ENCODE measurements around the gene DAW1.

Gene DAW1

DNA sequence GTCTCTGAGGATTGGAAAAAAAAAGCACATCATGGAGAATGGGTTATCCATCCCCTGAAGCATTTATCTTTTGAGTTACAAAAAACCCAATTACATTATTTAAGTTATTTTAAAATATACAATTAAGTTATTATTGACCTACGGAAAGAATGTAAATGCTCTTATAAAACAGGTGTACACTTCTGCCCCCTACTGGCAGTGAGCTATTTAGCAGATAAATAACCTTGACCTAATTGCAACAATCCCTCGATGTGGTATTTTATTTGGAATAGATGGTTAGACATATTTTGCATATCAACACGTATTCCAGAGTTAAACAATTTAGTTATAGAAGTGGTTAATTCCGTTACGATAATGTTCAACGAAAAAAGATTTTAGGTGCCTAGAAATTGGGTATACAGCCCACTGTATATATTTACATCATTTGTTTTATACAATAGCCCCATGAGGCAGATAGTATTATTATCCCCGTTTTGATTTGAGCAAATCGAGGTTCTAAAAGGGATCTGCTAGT is 9.1 kb upstream of the DAW1 start:
- WGBS = 21% methylated on average over 2 of the region's 8 CpGs
- Histone ChIP-seq H3K9ac (ENCODE audit: low read depth, low read length) (no peak overlapping the region), H3K27me3 (ENCODE audit: insufficient read depth, low read length) (no peaks in the 10 kb centered on the region), H3K9me3 (ENCODE audit: insufficient read depth, low read depth, low read length) (no peaks in the 10 kb centered on the region), H3K27ac (ENCODE audit: low read depth, low read length) (no peak overlapping the region), H3K4me3 (ENCODE audit: low read length) (no peak overlapping the region), H3K4me1 (ENCODE audit: insufficient read depth, low read length) (peaks cover 18% of the 10 kb centered on the region; the same call in 1 of the 2 replicates), H3K36me3 (ENCODE audit: insufficient read depth, low read length) (no peaks in the 10 kb centered on the region)

GRCh38 chr2:227862741-227863588 is 8.5 kb upstream of the DAW1 start:
- WGBS = 64% methylated on average over 7 of the region's 7 CpGs
- Histone ChIP-seq H3K36me3 (ENCODE audit: insufficient read depth, low read length) (no peaks in the 10 kb centered on the region), H3K9me3 (ENCODE audit: insufficient read depth, low read depth, low read length) (no peaks in the 10 kb centered on the region), H3K4me3 (ENCODE audit: low read length) (no peak overlapping the region), H3K27ac (ENCODE audit: low read depth, low read length) (peak overlapping the region; percentile 56), H3K4me1 (ENCODE audit: insufficient read depth, low read length) (peaks cover 18% of the 10 kb centered on the region; the same call in 1 of the 2 replicates), H3K9ac (ENCODE audit: low read depth, low read length) (peak overlapping the region; percentile 18; the same call in 1 of the 2 replicates), H3K27me3 (ENCODE audit: insufficient read depth, low read length) (no peaks in the 10 kb centered on the region)

GRCh38 chr2:227864161-227864756 is 7.2 kb upstream of the DAW1 start:
- Histone ChIP-seq H3K27me3 (ENCODE audit: insufficient read depth, low read length) (no peaks in the 10 kb centered on the region), H3K9ac (ENCODE audit: low read depth, low read length) (no peak overlapping the region), H3K4me3 (ENCODE audit: low read length) (no peak overlapping the region), H3K27ac (ENCODE audit: low read depth, low read length) (no peak overlapping the region), H3K36me3 (ENCODE audit: insufficient read depth, low read length) (no peaks in the 10 kb centered on the region), H3K4me1 (ENCODE audit: insufficient read depth, low read length) (peaks cover 20% of the 10 kb centered on the region; the same call in 1 of the 2 replicates), H3K9me3 (ENCODE audit: insufficient read depth, low read depth, low read length) (no peaks in the 10 kb centered on the region)
- WGBS = 84% methylated on average over 9 of the region's 9 CpGs

- Histone ChIP-seq H3K27ac (ENCODE audit: low read depth, low read length) (no peak overlapping the region), H3K9me3 (ENCODE audit: insufficient read depth, low read depth, low read length) (no peaks in the 10 kb centered on the region), H3K36me3 (ENCODE audit: insufficient read depth, low read length) (no peaks in the 10 kb centered on the region), H3K4me3 (ENCODE audit: low read length) (no peak overlapping the region), H3K27me3 (ENCODE audit: insufficient read depth, low read length) (no peaks in the 10 kb centered on the region), H3K4me1 (ENCODE audit: insufficient read depth, low read length) (peaks cover 20% of the 10 kb centered on the region; the same call in 1 of the 2 replicates), H3K9ac (ENCODE audit: low read depth, low read length) (no peak overlapping the region)
- 93% methylated on average over 4 of the region's 4 CpGs for WGBS
These were observed 6.1 kb upstream of the DAW1 start for GRCh38 chr2:227865291-227865690.

- 92% methylated on average over 1 of the region's 2 CpGs for WGBS
- Histone ChIP-seq H3K4me1 (ENCODE audit: insufficient read depth, low read length) (peaks cover 27% of the 10 kb centered on the region), H3K4me3 (ENCODE audit: low read length) (no peak overlapping the region), H3K9ac (ENCODE audit: low read depth, low read length) (no peak overlapping the region), H3K9me3 (ENCODE audit: insufficient read depth, low read depth, low read length) (no peaks in the 10 kb centered on the region), H3K27ac (ENCODE audit: low read depth, low read length) (no peak overlapping the region), H3K27me3 (ENCODE audit: insufficient read depth, low read length) (peaks cover 3% of the 10 kb centered on the region; the same call in 1 of the 2 replicates), H3K36me3 (ENCODE audit: insufficient read depth, low read length) (no peaks in the 10 kb centered on the region)
These were observed 4.0 kb upstream of the DAW1 start for GRCh38 chr2:227867386-227867785.

DNA sequence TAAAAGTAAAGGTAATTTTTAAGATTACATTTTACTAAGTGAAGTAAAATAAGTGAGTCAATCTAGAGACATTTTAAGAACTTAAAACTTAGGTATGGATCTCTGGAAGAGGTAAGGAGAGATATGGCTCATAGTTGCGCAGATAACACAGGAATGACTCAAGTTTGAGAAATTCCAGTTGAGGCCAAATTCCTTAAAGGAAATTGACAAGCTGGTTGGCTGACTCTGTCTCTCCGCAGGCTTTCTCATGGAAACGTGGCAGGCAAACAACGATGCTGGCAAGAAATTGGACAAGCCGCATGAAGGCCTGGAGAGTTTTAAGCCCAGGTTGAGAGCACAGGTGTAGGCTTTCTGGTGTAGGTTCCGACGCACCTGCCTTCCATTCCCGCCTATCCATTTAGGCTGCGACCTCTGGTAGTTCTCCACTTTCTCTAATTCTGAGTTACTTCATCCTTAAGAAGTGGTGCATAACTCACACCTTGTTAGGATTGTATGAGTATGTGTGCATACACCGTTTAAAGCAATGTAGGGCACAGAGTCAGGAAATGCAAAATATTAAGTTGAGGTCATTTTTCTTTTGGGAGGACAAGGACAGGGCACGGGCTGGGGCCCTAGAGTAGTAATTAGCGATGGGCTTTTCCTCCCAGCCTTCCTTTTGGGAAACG is 589 bp upstream of the DAW1 start:
- Histone ChIP-seq H3K4me1 (ENCODE audit: insufficient read depth, low read length) (peaks cover 9% of the 10 kb centered on the region), H3K27ac (ENCODE audit: low read depth, low read length) (no peak overlapping the region), H3K27me3 (ENCODE audit: insufficient read depth, low read length) (peaks cover 3% of the 10 kb centered on the region), H3K9me3 (ENCODE audit: insufficient read depth, low read depth, low read length) (no peaks in the 10 kb centered on the region), H3K4me3 (ENCODE audit: low read length) (peak overlapping the region; percentile 63), H3K36me3 (ENCODE audit: insufficient read depth, low read length) (no peaks in the 10 kb centered on the region), H3K9ac (ENCODE audit: low read depth, low read length) (peak overlapping the region; percentile 64)
- 62% methylated on average over 13 of the region's 13 CpGs for WGBS

DNA sequence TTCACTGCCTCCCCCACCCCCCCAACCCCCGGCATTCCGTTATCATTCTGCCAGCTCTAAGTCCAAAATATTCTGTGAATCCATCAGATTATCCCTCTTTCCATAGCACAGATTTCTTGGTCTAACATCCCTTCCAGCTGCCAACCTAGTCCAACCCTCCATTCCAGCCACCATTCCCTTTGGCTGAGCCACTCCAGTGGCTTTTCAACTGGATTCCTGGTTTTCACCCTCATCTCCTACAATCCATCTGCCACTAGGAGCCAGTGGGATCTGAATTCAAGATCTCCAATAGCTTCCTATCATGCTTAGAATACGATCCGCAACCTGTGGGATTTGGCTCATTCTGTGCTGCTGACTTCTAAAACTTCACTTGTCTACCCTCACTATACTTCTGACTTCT is 1.2 kb downstream of the DAW1 start:
- Histone ChIP-seq H3K9ac (ENCODE audit: low read depth, low read length) (no peak overlapping the region), H3K4me3 (ENCODE audit: low read length) (no peak overlapping the region), H3K4me1 (ENCODE audit: insufficient read depth, low read length) (peaks cover 9% of the 10 kb centered on the region), H3K27ac (ENCODE audit: low read depth, low read length) (no peak overlapping the region), H3K36me3 (ENCODE audit: insufficient read depth, low read length) (no peaks in the 10 kb centered on the region), H3K27me3 (ENCODE audit: insufficient read depth, low read length) (peaks cover 3% of the 10 kb centered on the region), H3K9me3 (ENCODE audit: insufficient read depth, low read depth, low read length) (no peaks in the 10 kb centered on the region)
- WGBS = 93% methylated on average over 4 of the region's 4 CpGs

GRCh38 chr2:227876300-227876801 is 4.9 kb downstream of the DAW1 start:
- Histone ChIP-seq H3K4me1 (ENCODE audit: insufficient read depth, low read length) (no peaks in the 10 kb centered on the region), H3K27ac (ENCODE audit: low read depth, low read length) (no peak overlapping the region), H3K9ac (ENCODE audit: low read depth, low read length) (no peak overlapping the region), H3K36me3 (ENCODE audit: insufficient read depth, low read length) (no peaks in the 10 kb centered on the region), H3K4me3 (ENCODE audit: low read length) (no peak overlapping the region), H3K9me3 (ENCODE audit: insufficient read depth, low read depth, low read length) (no peaks in the 10 kb centered on the region), H3K27me3 (ENCODE audit: insufficient read depth, low read length) (peaks cover 3% of the 10 kb centered on the region)
- WGBS = 92% methylated on average over 6 of the region's 6 CpGs

- Histone ChIP-seq H3K9ac (ENCODE audit: low read depth, low read length) (no peak overlapping the region), H3K27me3 (ENCODE audit: insufficient read depth, low read length) (no peaks in the 10 kb centered on the region; the same call in 1 of the 2 replicates), H3K4me3 (ENCODE audit: low read length) (no peak overlapping the region), H3K27ac (ENCODE audit: low read depth, low read length) (no peak overlapping the region), H3K9me3 (ENCODE audit: insufficient read depth, low read depth, low read length) (no peaks in the 10 kb centered on the region), H3K36me3 (ENCODE audit: insufficient read depth, low read length) (no peaks in the 10 kb centered on the region), H3K4me1 (ENCODE audit: insufficient read depth, low read length) (no peaks in the 10 kb centered on the region)
- 76% methylated on average over 8 of the region's 9 CpGs for WGBS
These were observed 6.2 kb downstream of the DAW1 start for GRCh38 chr2:227877421-227878310.

- no peaks in the 10 kb centered on the region for H3K27me3 ChIP-seq (ENCODE audit: insufficient read depth, low read length)
- no peak overlapping the region for H3K4me3 ChIP-seq (ENCODE audit: low read length)
- H3K4me1 ChIP-seq (ENCODE audit: insufficient read depth, low read length) = no peaks in the 10 kb centered on the region
- no peaks in the 10 kb centered on the region for H3K9me3 ChIP-seq (ENCODE audit: insufficient read depth, low read depth, low read length)
- 94% methylated on average over 3 of the region's 3 CpGs for WGBS
- H3K36me3 ChIP-seq (ENCODE audit: insufficient read depth, low read length) = no peaks in the 10 kb centered on the region
- no peak overlapping the region for H3K27ac ChIP-seq (ENCODE audit: low read depth, low read length)
- no peak overlapping the region for H3K9ac ChIP-seq (ENCODE audit: low read depth, low read length)
These were observed 9.0 kb downstream of the DAW1 start for GRCh38 chr2:227880460-227880859.
